Right lobe of liver (tissue), 4 donors: ENCODE data around the gene DNAH17.

ENCODE experiments used
- POLR2A ChIP-seq: fragments of 450-650 bp; IDR thresholded peaks from one replicate; pipeline ENCODE4 v1.6.1; 2017; ENCODE audit warnings: antibody characterized with exemption, mild to moderate bottlenecking
- TF ChIP-seq, protein P1 (sequence below), 4 donors: fragments of 200-600 bp in 3 of 4; fragments of 450-650 bp in 1 of 4; IDR thresholded peaks; one replicate each; pipeline versions ENCODE4 v1.5.1 to v1.8.0; 2016 to 2022; ENCODE audit warnings: antibody characterized with exemption in 4 of 4, mild to moderate bottlenecking in 2 of 4
- donor health status: DM: no; HTN: no; CAD: no.
- donor health status: DM: no; HTN: no; CAD: no.
- donor health status: DM: no; HTN: yes; CAD: no.

DNA sequence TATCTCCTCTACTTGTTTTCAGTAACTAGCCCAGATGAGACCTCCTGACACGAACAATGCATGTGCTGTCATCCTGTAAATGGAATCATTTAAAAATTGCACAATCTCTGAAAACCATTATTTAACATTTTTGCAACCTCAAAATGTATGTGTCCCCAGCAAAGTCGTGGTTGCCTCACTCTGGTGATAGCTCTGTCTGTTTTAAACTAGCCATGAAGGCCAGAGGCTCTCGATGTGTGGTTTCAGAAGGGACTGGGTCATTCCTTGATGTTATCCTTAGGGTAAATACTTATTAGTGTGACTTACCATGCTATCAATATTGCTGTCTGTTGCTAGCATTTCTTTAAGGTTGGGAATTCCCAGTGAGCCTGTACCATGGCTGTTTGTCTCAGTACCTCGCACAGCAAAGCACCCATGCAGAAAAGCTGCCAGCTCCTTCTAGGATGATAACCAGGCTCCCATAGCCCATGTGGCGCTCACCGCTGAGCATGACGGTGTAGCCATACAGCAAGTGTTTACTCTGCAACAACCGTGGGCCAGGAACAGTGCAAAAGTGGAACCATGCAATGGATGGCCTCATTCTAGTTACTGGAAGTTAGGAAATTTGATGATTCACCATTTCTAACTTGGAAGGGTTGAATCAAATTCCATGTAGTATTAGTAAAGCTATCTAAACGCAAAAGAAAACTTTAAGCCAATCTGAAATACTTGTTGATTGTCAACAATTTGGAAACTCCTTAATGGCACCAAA lies 201.6 kb downstream of the DNAH17 start:
- TF ChIP-seq POLR2A, result no peak
- TF ChIP-seq, protein P1, sequence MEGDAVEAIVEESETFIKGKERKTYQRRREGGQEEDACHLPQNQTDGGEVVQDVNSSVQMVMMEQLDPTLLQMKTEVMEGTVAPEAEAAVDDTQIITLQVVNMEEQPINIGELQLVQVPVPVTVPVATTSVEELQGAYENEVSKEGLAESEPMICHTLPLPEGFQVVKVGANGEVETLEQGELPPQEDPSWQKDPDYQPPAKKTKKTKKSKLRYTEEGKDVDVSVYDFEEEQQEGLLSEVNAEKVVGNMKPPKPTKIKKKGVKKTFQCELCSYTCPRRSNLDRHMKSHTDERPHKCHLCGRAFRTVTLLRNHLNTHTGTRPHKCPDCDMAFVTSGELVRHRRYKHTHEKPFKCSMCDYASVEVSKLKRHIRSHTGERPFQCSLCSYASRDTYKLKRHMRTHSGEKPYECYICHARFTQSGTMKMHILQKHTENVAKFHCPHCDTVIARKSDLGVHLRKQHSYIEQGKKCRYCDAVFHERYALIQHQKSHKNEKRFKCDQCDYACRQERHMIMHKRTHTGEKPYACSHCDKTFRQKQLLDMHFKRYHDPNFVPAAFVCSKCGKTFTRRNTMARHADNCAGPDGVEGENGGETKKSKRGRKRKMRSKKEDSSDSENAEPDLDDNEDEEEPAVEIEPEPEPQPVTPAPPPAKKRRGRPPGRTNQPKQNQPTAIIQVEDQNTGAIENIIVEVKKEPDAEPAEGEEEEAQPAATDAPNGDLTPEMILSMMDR (IDR thresholded peaks at IDR 0.05), result no peak
